IPS-18a (cell line): ENCODE data around the gene MED8.
A peak's percentile ranks its signal among the peaks of the same experiment; 100 is the strongest.

Source experiments
- H3K27ac ChIP-seq: one replicate; pipeline ENCODE4 v1.5.1; 2013; ENCODE audit warnings: low read length
- H3K27me3 ChIP-seq: one replicate; pipeline ENCODE4 v1.6.1; 2013; ENCODE audit warnings: mild to moderate bottlenecking, low read length; ENCODE audit not compliant: control insufficient read depth, insufficient read depth
- H3K36me3 ChIP-seq: one replicate; pipeline ENCODE4 v1.6.1; 2013; ENCODE audit warnings: low read depth, low read length; ENCODE audit not compliant: control insufficient read depth
- H3K4me1 ChIP-seq: one replicate; pipeline ENCODE4 v1.6.1; 2013; ENCODE audit warnings: low read depth, low read length; ENCODE audit not compliant: control insufficient read depth
- H3K4me3 ChIP-seq: one replicate; pipeline ENCODE4 v1.5.1; 2013; ENCODE audit warnings: low read length
- H3K9ac ChIP-seq: one replicate; pipeline ENCODE4 v1.6.1; 2013; ENCODE audit warnings: mild to moderate bottlenecking, low read length, moderate library complexity
- H3K9me3 ChIP-seq: one replicate; pipeline ENCODE4 v1.6.1; 2013; ENCODE audit warnings: low read depth, low read length; ENCODE audit not compliant: control insufficient read depth

MED8 gene

DNA sequence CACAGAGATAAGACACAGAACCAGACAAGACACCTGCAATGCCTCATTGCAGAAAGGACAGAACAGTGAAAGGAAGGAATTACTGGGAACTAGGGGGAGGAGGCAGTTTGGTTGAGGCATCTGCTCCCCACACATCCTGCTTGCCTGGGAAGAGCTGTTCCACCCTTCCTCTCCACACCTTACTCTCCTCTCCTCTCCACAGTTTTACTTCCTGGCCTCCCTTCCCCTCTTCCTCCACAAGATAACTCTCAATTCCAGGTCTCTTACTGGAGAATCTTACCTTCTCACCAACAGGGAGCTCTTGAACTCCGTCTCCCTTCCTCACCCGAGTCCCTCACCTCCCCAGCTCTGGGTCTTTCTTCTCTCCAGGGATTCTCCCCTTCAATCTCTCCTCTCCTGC is 23.9 kb downstream of the MED8 start:
- H3K27me3 ChIP-seq, result no peaks in the 10 kb centered on the region
- peaks cover 17% of the 10 kb centered on the region for H3K4me1 ChIP-seq
- no peak overlapping the region for H3K4me3 ChIP-seq
- peaks cover 23% of the 10 kb centered on the region for H3K36me3 ChIP-seq
- no peaks in the 10 kb centered on the region for H3K9me3 ChIP-seq
- H3K27ac ChIP-seq, result no peak overlapping the region
- H3K9ac ChIP-seq, result no peak overlapping the region

DNA sequence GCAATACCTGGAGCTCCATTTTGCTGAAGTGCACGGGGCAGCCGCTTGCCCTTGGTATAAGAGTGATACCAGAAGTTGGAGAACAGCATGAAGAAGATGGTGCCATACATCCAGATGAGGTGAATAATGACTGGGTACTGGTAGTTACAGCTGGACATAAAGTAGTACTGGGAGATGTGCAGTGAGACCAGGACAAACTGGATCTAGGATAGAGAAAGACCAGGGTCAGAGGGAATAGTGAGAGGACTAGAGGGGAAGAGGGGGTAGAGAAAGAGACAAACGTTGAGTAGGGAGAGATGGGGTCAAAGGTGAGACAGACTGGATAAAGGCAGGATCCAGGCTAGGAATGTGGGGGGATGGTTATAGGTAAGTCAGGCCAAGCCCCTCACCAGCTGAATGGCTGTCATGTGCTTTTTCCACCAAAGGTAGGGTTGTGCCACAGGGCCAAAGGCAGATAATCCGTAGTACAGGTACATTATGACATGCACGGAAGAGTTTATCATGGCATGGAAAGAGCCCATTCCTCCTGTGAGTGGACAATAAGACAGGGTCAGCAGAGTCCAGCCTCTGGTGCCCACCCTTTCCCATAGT is 25.6 kb downstream of the MED8 start:
- Histone ChIP-seq H3K36me3 (peaks cover 34% of the 10 kb centered on the region), H3K4me3 (no peak overlapping the region), H3K4me1 (peaks cover 28% of the 10 kb centered on the region), H3K9ac (no peak overlapping the region), H3K9me3 (no peaks in the 10 kb centered on the region), H3K27me3 (no peaks in the 10 kb centered on the region), H3K27ac (no peak overlapping the region)

DNA sequence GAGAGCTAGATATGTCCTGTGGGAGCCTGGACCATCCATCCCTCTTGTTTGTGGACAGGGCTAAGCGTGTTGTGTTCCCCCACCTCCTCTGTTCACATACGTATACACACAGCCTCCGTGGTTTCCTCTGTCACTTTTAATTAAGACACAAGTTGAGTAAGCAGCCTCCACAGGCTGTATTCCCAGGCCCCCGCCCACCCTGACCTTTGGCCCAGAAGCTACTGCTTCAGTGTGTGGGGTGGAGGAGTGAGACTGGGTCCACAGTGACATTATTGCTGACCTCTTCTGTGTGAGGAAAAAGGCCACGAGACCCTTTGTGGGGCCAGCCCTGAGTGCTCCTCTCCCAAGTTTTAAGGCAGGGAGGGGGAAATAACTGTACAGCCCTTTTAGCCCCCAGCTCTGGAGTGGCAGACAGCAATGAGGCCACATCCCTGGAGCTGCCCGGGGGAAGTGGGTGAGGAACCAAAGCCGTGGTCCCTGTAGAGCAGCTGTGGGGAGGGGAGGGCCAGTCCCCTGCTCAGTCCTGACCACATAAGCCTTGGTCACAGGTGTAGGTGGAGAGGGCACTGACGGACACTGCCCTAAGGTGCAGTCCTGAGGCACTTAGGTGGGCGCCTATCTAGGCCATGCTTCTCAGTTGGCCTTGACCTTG is 26.2 kb downstream of the MED8 start:
- H3K27ac ChIP-seq, result no peak overlapping the region
- H3K9me3 ChIP-seq, result no peaks in the 10 kb centered on the region
- H3K9ac ChIP-seq, result no peak overlapping the region
- H3K27me3 ChIP-seq, result no peaks in the 10 kb centered on the region
- H3K4me1 ChIP-seq, result peaks cover 25% of the 10 kb centered on the region
- H3K36me3 ChIP-seq, result peaks cover 34% of the 10 kb centered on the region
- H3K4me3 ChIP-seq, result no peak overlapping the region

DNA sequence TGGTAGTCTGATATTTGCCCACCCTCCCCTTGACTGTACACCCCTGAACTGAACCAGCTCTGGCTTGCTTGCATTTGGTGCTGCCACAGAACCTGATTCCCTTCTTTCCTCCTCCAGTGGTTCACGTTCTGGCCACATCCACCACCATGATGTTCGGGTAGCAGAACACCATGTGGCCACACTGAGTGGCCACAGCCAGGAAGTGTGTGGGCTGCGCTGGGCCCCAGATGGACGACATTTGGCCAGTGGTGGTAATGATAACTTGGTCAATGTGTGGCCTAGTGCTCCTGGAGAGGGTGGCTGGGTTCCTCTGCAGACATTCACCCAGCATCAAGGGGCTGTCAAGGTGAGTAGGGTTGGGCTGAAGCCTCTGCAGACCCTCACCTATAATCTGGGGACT is 29.0 kb downstream of the MED8 start:
- H3K36me3 ChIP-seq, result peaks cover 34% of the 10 kb centered on the region
- no peak overlapping the region for H3K9ac ChIP-seq
- H3K4me3 ChIP-seq, result peak overlapping the region; percentile 86

DNA sequence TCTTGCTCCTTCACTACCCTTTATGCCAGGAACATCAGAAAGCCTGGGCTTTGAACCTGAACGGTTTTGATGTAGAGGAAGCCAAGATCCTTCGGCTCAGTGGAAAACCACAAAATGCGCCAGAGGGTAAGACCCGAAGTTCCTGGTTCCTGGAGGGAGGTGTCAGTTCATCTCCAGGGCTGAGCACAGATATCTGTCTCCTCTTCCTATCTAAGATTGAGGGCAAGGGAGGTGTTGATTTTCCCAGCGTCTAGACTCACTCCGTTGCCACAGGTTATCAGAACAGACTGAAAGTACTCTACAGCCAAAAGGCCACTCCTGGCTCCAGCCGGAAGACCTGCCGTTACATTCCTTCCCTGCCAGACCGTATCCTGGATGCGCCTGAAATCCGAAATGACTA is 29.9 kb downstream of the MED8 start:
- H3K27me3 ChIP-seq, result no peaks in the 10 kb centered on the region
- H3K4me3 ChIP-seq, result peak overlapping the region; percentile 86
- H3K9me3 ChIP-seq, result no peaks in the 10 kb centered on the region
- H3K9ac ChIP-seq, result peak overlapping the region; percentile 86
- peaks cover 34% of the 10 kb centered on the region for H3K36me3 ChIP-seq
- no peak overlapping the region for H3K27ac ChIP-seq
- peaks cover 15% of the 10 kb centered on the region for H3K4me1 ChIP-seq

More for the DNA sequence above, 29.0 kb downstream of the MED8 start:
- H3K9me3 ChIP-seq, result no peaks in the 10 kb centered on the region
- no peak overlapping the region for H3K27ac ChIP-seq
- no peaks in the 10 kb centered on the region for H3K27me3 ChIP-seq
- H3K4me1 ChIP-seq, result peaks cover 15% of the 10 kb centered on the region

DNA sequence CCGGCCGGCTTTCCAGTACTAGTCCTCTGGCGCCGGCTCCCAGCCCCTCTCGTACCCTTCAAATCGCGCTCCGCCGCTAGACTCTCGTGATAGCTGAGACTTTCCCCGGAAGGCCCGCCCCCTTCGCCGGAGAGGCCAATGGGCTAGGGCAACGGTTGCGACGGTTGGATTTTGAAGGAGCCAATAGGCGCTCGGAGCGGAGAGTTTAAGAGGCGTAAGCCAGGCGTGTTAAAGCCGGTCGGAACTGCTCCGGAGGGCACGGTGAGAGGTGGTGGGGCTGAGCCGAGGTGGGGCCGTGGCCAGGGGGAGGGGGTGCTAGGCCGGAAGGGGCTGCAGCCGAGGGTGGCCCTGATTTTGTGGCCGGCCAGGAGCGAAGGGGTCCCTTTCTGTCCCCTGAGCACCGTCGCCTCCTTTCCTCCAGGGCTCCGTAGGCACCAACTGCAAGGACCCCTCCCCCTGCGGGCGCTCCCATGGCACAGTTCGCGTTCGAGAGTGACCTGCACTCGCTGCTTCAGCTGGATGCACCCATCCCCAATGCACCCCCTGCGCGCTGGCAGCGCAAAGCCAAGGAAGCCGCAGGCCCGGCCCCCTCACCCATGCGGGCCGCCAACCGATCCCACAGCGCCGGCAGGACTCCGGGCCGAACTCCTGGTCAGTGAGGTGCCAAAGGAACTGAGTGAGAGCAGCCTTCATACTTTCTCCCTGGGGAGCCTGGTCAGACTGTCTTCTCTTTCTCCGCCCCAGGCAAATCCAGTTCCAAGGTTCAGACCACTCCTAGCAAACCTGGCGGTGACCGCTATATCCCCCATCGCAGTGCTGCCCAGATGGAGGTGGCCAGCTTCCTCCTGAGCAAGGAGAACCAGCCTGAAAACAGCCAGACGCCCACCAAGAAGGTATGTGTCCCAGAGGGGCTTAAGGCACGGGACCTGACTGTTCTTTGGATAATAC is 30.6 kb downstream of the MED8 start, which contains the start of gene CDC20:
Gene CDC20, plus strand, starts transcription at position 236 of the 948 bp plus-strand sequence. Its CDS starts 235 bp downstream, at position 471.
- peak within 1 kb of the TSS; percentile 86 for H3K4me3 ChIP-seq
- H3K27ac ChIP-seq, result peak within 1 kb of the TSS; percentile 87
- peak within 1 kb of the TSS; percentile 89 for H3K9ac ChIP-seq
- no peaks in the 10 kb centered on the region for H3K9me3 ChIP-seq
- H3K27me3 ChIP-seq, result no peaks in the 10 kb centered on the region
- peaks cover 34% of the 10 kb centered on the region for H3K36me3 ChIP-seq
- peaks cover 15% of the 10 kb centered on the region for H3K4me1 ChIP-seq

DNA sequence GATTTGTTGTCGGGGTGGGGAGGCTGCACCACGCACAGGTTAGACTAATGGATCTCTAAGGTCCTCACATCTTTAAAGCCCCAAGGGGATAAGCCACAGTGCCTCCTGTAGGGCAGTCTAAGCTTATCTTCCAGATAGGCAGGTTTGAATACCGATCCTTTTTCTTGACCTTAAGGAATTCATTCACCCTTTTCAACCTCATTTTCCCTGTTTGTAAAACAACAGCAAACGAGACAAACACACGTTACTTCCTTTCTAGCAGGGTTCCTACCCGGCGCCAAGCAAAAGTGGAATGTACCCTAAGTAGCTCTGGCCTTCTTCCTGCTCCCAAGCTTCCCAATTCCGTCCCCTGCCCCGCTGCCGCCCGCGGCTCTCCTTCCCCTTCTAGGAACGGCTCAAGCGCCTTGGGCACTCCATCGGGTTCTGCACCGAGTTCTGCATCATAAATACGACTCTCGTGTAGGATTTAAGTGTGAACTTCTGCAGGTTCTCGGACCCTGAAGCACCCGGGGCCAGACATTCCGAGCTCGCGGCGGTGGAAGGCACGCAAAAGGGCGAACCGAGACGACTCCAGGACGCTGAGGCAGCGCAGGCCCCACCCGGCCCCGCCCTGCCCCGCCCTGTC is 31.4 kb downstream of the MED8 start:
- H3K9me3 ChIP-seq, result no peaks in the 10 kb centered on the region
- H3K9ac ChIP-seq, result peak overlapping the region; percentile 89
- peak overlapping the region; percentile 87 for H3K27ac ChIP-seq
- peak overlapping the region; percentile 81 for H3K4me3 ChIP-seq
- peaks cover 34% of the 10 kb centered on the region for H3K36me3 ChIP-seq
- peaks cover 15% of the 10 kb centered on the region for H3K4me1 ChIP-seq
- H3K27me3 ChIP-seq, result no peaks in the 10 kb centered on the region

DNA sequence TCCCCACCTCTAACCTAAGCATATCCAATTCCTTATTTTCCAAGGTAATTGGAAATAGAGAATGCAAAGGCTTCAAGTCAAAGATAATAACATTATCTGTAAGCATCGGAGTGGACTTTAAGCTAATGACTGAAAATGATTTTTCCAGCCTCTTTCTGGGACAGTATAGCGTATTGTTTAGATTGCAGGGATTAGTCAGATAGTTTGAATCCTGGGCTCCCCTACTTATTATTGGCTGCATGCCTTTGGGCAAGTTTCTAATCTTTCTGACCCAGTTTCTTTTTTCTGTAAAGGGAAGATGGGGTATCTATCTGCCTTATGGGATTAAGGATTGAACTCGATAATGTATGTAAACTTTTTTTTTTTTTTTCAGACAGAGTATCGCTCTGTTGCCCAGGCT is 32.3 kb downstream of the MED8 start:
- Histone ChIP-seq H3K9ac (no peak overlapping the region), H3K36me3 (peaks cover 26% of the 10 kb centered on the region), H3K27me3 (no peaks in the 10 kb centered on the region), H3K9me3 (no peaks in the 10 kb centered on the region), H3K27ac (no peak overlapping the region), H3K4me3 (no peak overlapping the region), H3K4me1 (peaks cover 15% of the 10 kb centered on the region)

DNA sequence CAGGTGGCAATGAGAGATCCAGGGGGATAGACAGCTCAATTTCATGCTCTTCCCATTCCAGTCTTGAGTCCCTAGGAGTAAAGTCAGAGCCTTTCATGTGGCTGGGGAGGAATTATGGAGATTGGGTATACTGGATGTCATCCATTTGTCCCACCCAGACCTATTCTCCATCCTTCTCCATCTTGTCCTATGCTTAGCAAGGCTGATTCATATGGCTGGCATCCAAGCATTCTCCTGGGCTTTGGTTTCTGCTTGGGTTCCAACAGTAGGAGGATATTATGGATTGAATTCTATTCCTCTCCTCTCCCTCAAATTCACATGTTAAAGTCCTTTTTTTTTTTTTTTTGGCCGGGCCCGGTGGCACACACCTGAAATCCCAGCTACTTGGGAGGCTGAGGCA is 34.7 kb downstream of the MED8 start:
- Histone ChIP-seq H3K27ac (no peak overlapping the region), H3K36me3 (peaks cover 3% of the 10 kb centered on the region), H3K9ac (no peak overlapping the region), H3K27me3 (no peaks in the 10 kb centered on the region), H3K4me3 (no peak overlapping the region), H3K9me3 (no peaks in the 10 kb centered on the region), H3K4me1 (peaks cover 11% of the 10 kb centered on the region)

DNA sequence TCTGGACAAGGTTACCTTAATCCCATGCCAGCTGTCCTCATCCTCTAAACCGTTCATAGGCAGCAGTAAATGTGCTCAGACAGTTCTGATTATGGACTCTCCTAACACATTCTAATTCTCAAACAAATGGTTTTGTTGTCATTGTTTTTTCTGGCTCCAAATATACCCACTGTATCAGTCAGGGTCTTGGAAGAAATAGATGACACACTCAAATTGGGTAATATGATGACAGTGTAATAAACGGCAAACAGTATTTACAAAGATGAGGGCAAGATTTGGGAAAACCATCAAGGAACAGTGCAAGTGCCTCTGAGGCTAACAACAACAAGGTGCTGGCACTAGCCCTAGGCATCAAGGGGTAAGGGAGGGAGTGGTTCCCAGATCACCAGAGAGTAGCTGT is 35.1 kb downstream of the MED8 start:
- Histone ChIP-seq H3K9me3 (no peaks in the 10 kb centered on the region), H3K4me3 (no peak overlapping the region), H3K4me1 (peaks cover 8% of the 10 kb centered on the region), H3K9ac (no peak overlapping the region), H3K27ac (no peak overlapping the region), H3K36me3 (no peaks in the 10 kb centered on the region), H3K27me3 (no peaks in the 10 kb centered on the region)

DNA sequence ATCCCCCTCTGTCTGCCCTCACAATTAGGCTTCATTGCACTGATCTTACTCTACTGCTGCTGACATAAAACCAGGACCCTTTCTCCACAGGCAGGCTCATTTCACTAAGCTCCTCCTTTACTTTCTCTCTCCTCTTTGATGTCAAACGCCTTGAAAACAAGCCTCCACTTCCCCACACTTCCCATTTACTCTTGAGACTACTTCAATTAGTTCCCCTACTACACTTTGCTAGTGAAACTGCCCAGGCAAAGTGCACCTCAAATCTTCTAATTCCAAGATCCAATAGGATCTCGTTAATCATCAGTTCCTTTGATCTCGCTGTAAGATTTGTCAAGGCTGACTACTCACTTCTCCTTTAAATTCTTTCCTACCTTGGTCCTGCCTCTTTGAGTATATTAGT is 36.7 kb downstream of the MED8 start:
- Histone ChIP-seq H3K36me3 (no peaks in the 10 kb centered on the region), H3K9me3 (no peaks in the 10 kb centered on the region), H3K4me1 (peaks cover 10% of the 10 kb centered on the region), H3K9ac (no peak overlapping the region), H3K4me3 (no peak overlapping the region), H3K27ac (no peak overlapping the region), H3K27me3 (peaks cover 5% of the 10 kb centered on the region)
